Urinary bladder (tissue), 4 donors: Measurements from ENCODE around the gene KAT7. TPM values are rescaled to one million over a fixed set of nuclear protein-coding genes. Genes with fewer than 3 reads are reported as not detected.

Source experiments
- DNase-seq: peaks from one replicate; pipeline ENCODE4 v3.0.0-alpha.2; 2015; ENCODE audit errors: extremely low spot score
- H3K27ac ChIP-seq: one replicate; pipeline ENCODE4 v1.5.1; 2013; ENCODE audit warnings: low read depth, mild to moderate bottlenecking, moderate library complexity
- H3K36me3 ChIP-seq: one replicate; pipeline ENCODE4 v1.6.1; 2013; ENCODE audit warnings: mild to moderate bottlenecking, moderate library complexity; ENCODE audit not compliant: insufficient read depth
- H3K4me1 ChIP-seq: one replicate; pipeline ENCODE4 v1.6.1; 2013; ENCODE audit warnings: mild to moderate bottlenecking, moderate library complexity; ENCODE audit not compliant: insufficient read depth
- H3K4me3 ChIP-seq: one replicate; pipeline ENCODE4 v1.5.1; 2013; ENCODE audit warnings: low read depth, low read length
- WGBS: extraction: QIAGEN DNeasy Blood & Tissue Kit; methylation state at CpG from one replicate; pipeline ENCODE4 v1.1.7; 2013; 5-methylcytosine and 5-hydroxymethylcytosine counted together
- polyA plus RNA-seq: library from polyadenylated mRNA; stranded (reverse); fragments of 200-250 nt; gene quantifications from one replicate; pipeline ENCODE4 v1.2.3, GENCODE V29; 2013
- total RNA-seq: library from RNA; depleted of rRNA; stranded (reverse); fragments of >200 nt; gene quantifications from one replicate; pipeline ENCODE4 v1.2.3, GENCODE V29; 2014
- donor health status: healthy with polysubstance abuse.
- donor health status: healthy.

The KAT7 gene
- total and polyA plus RNA-seq, 2 donors, result 32.3 to 58.7 TPM

- Histone ChIP-seq H3K4me1 (no peaks in the 10 kb centered on the region), H3K27ac (no peak overlapping the region), H3K36me3 (peaks cover 1% of the 10 kb centered on the region), H3K4me3 (no peak overlapping the region)
- 66% methylated on average over 9 of the region's 9 CpGs for WGBS
- DNase-seq, result no peak
These were observed 58.6 kb downstream of the KAT7 start for GRCh38 chr17:49846938-49847712.

- peaks cover 1% of the 10 kb centered on the region for H3K36me3 ChIP-seq
- H3K4me3 ChIP-seq, result no peak within 1 kb of the TSS
- no peak for DNase-seq
- H3K4me1 ChIP-seq, result no peaks in the 10 kb centered on the region
- no peak within 1 kb of the TSS for H3K27ac ChIP-seq
These were observed 59.6 kb downstream of the KAT7 start, which contains the start of gene TAC4 for GRCh38 chr17:49848019-49848473. TAC4 (minus strand) TSS chr17:49848069; CDS start chr17:49848017, 52 bp downstream.

GRCh38 chr17:49848739-49849138 lies 60.3 kb downstream of the KAT7 start:
- Histone ChIP-seq H3K36me3 (peaks cover 1% of the 10 kb centered on the region), H3K4me3 (no peak overlapping the region), H3K27ac (no peak overlapping the region), H3K4me1 (no peaks in the 10 kb centered on the region)
- WGBS, result 83% methylated on average over 5 of the region's 5 CpGs
- no peak for DNase-seq

- no peak for DNase-seq
- Histone ChIP-seq H3K4me3 (no peak overlapping the region), H3K4me1 (no peaks in the 10 kb centered on the region), H3K36me3 (peaks cover 1% of the 10 kb centered on the region), H3K27ac (no peak overlapping the region)
- WGBS, result 91% methylated on average over 5 of the region's 5 CpGs
These were observed 61.7 kb downstream of the KAT7 start for GRCh38 chr17:49850218-49850610.

- DNase-seq, result no peak
- H3K36me3 ChIP-seq, result peaks cover 1% of the 10 kb centered on the region
- H3K4me1 ChIP-seq, result no peaks in the 10 kb centered on the region
- peak overlapping the region; percentile 75 for H3K4me3 ChIP-seq
- no peak overlapping the region for H3K27ac ChIP-seq
- 2% methylated on average over 61 of the region's 61 CpGs for WGBS
These were observed 62.4 kb downstream of the KAT7 start for GRCh38 chr17:49850772-49851386.

GRCh38 chr17:49851387-49852291 lies 63.2 kb downstream of the KAT7 start:
- DNase-seq, result no peak
- no peak overlapping the region for H3K27ac ChIP-seq
- WGBS, result 6% methylated on average over 55 of the region's 55 CpGs
- peak overlapping the region; percentile 75 for H3K4me3 ChIP-seq
- no peaks in the 10 kb centered on the region for H3K4me1 ChIP-seq
- H3K36me3 ChIP-seq, result no peaks in the 10 kb centered on the region

GRCh38 chr17:49853470-49854015 lies 65.1 kb downstream of the KAT7 start:
- H3K4me1 ChIP-seq, result no peaks in the 10 kb centered on the region
- H3K4me3 ChIP-seq, result no peak overlapping the region
- WGBS, result 73% methylated on average over 10 of the region's 10 CpGs
- no peak overlapping the region for H3K27ac ChIP-seq
- no peaks in the 10 kb centered on the region for H3K36me3 ChIP-seq
- no peak for DNase-seq

- Histone ChIP-seq H3K27ac (no peak overlapping the region), H3K4me3 (no peak overlapping the region), H3K36me3 (no peaks in the 10 kb centered on the region), H3K4me1 (no peaks in the 10 kb centered on the region)
- WGBS, result 86% methylated on average over 5 of the region's 5 CpGs
- no peak for DNase-seq
These were observed 65.6 kb downstream of the KAT7 start for GRCh38 chr17:49854126-49854525.

GRCh38 chr17:49858796-49859195 lies 70.3 kb downstream of the KAT7 start:
- 63% methylated on average over 6 of the region's 6 CpGs for WGBS
- Histone ChIP-seq H3K4me3 (no peak overlapping the region), H3K4me1 (no peaks in the 10 kb centered on the region), H3K36me3 (no peaks in the 10 kb centered on the region), H3K27ac (no peak overlapping the region)
- no peak for DNase-seq

- Histone ChIP-seq H3K4me3 (no peak overlapping the region), H3K36me3 (no peaks in the 10 kb centered on the region), H3K27ac (no peak overlapping the region), H3K4me1 (no peaks in the 10 kb centered on the region)
- 73% methylated on average over 20 of the region's 20 CpGs for WGBS
- no peak for DNase-seq
These were observed 71.8 kb downstream of the KAT7 start for GRCh38 chr17:49859991-49860953.

GRCh38 chr17:49861150-49861884 lies 72.8 kb downstream of the KAT7 start:
- WGBS, result 46% methylated on average over 16 of the region's 16 CpGs
- Histone ChIP-seq H3K4me1 (no peaks in the 10 kb centered on the region), H3K27ac (no peak overlapping the region), H3K36me3 (no peaks in the 10 kb centered on the region), H3K4me3 (no peak overlapping the region)
- no peak for DNase-seq

- 37% methylated on average over 17 of the region's 17 CpGs for WGBS
- DNase-seq, result no peak
- Histone ChIP-seq H3K4me3 (no peak overlapping the region), H3K36me3 (no peaks in the 10 kb centered on the region), H3K4me1 (no peaks in the 10 kb centered on the region), H3K27ac (no peak overlapping the region)
These were observed 74.4 kb downstream of the KAT7 start for GRCh38 chr17:49862781-49863331.
